ENCODE data around the gene SLC2A8.

The SLC2A8 gene

GRCh38 chr9:127356906-127357305 lies 40.1 kb upstream of the SLC2A8 start:
- TF ChIP-seq CTCF (IDR thresholded peaks at IDR 0.05; ENCODE audit: insufficient read depth, low read depth, low read length, missing control alignments), result no peak
- H3K4me3 ChIP-seq (ENCODE audit: low read depth, low read length), result no peak overlapping the region
- no peak for DNase-seq (ENCODE audit: low read depth)

GRCh38 chr9:127358023-127358535 lies 38.9 kb upstream of the SLC2A8 start:
- no peak for DNase-seq (ENCODE audit: low read depth)
- H3K4me3 ChIP-seq (ENCODE audit: low read depth, low read length), result no peak overlapping the region
- TF ChIP-seq CTCF (IDR thresholded peaks at IDR 0.05; ENCODE audit: insufficient read depth, low read depth, low read length, missing control alignments), result no peak

- no peak for DNase-seq (ENCODE audit: low read depth)
- TF ChIP-seq CTCF (IDR thresholded peaks at IDR 0.05; ENCODE audit: insufficient read depth, low read depth, low read length, missing control alignments), result no peak
These were observed 38.2 kb upstream of the SLC2A8 start for GRCh38 chr9:127358770-127359169.

GRCh38 chr9:127360250-127360649 lies 36.7 kb upstream of the SLC2A8 start:
- no peak for DNase-seq (ENCODE audit: low read depth)
- no peak overlapping the region for H3K4me3 ChIP-seq (ENCODE audit: low read depth, low read length)
- no peak for TF ChIP-seq CTCF (IDR thresholded peaks at IDR 0.05; ENCODE audit: insufficient read depth, low read depth, low read length, missing control alignments)

More at GRCh38 chr9:127358770-127359169, 38.2 kb upstream of the SLC2A8 start:
- H3K4me3 ChIP-seq (ENCODE audit: low read depth, low read length), result no peak overlapping the region

GRCh38 chr9:127360829-127361228 lies 36.1 kb upstream of the SLC2A8 start:
- no peak for TF ChIP-seq CTCF (IDR thresholded peaks at IDR 0.05; ENCODE audit: insufficient read depth, low read depth, low read length, missing control alignments)
- peak; percentile 11 for DNase-seq (ENCODE audit: low read depth)
- no peak overlapping the region for H3K4me3 ChIP-seq (ENCODE audit: low read depth, low read length)

- no peak overlapping the region for H3K4me3 ChIP-seq (ENCODE audit: low read depth, low read length)
- DNase-seq (ENCODE audit: low read depth), result peak; percentile 42
- TF ChIP-seq CTCF (IDR thresholded peaks at IDR 0.05; ENCODE audit: insufficient read depth, low read depth, low read length, missing control alignments), result no peak
These were observed 35.4 kb upstream of the SLC2A8 start for GRCh38 chr9:127361561-127361960.

- DNase-seq (ENCODE audit: low read depth), result no peak
- no peak overlapping the region for H3K4me3 ChIP-seq (ENCODE audit: low read depth, low read length)
- no peak for TF ChIP-seq CTCF (IDR thresholded peaks at IDR 0.05; ENCODE audit: insufficient read depth, low read depth, low read length, missing control alignments)
These were observed 34.1 kb upstream of the SLC2A8 start for GRCh38 chr9:127362829-127363228.

Data from GM12865 (cell line).